Activated CD4-positive, alpha-beta T cell treated with anti-CD3 and anti-CD28 coated beads for 1 hour (primary cell): ENCODE measurements around the gene KCNH8.

ENCODE experiments used
- DNase-seq: peaks from one replicate; pipeline ENCODE4 v3.0.0-alpha.2; 2020

Gene KCNH8

GRCh38 chr3:19522305-19522704 lies 374.0 kb downstream of the KCNH8 start:
- DNase-seq: no peak

- DNase-seq: no peak
Observed at GRCh38 chr3:19526071-19526470, 377.8 kb downstream of the KCNH8 start.

- no peak for DNase-seq
Observed at GRCh38 chr3:19527746-19528145, 379.4 kb downstream of the KCNH8 start.

GRCh38 chr3:19531426-19531825 lies 383.1 kb downstream of the KCNH8 start:
- no peak for DNase-seq

GRCh38 chr3:19539518-19540392 lies 391.4 kb downstream of the KCNH8 start:
- no peak for DNase-seq

- no peak for DNase-seq
Observed at GRCh38 chr3:19540464-19540863, 392.2 kb downstream of the KCNH8 start.

GRCh38 chr3:19541284-19541683 lies 393.0 kb downstream of the KCNH8 start:
- no peak for DNase-seq

GRCh38 chr3:19543212-19543841 lies 395.0 kb downstream of the KCNH8 start:
- no peak for DNase-seq

- no peak for DNase-seq
Observed at GRCh38 chr3:19547665-19548464, 399.6 kb downstream of the KCNH8 start.

- no peak for DNase-seq
Observed at GRCh38 chr3:19559724-19560442, 411.6 kb downstream of the KCNH8 start.

GRCh38 chr3:19573644-19574043 lies 425.3 kb downstream of the KCNH8 start:
- no peak for DNase-seq

- no peak for DNase-seq
Observed at GRCh38 chr3:19574268-19574667, 426.0 kb downstream of the KCNH8 start.

GRCh38 chr3:19576343-19576742 lies 428.0 kb downstream of the KCNH8 start:
- no peak for DNase-seq
